ENCODE results near the gene TMCO6. TPM values are rescaled to one million over a fixed set of nuclear protein-coding genes. Genes with fewer than 3 reads are reported as not detected.
A peak's percentile ranks its signal among the peaks of the same experiment; 100 is the strongest.

TMCO6 gene
- total RNA-seq, 1 donor from 2014 or later, result 127 TPM

DNA sequence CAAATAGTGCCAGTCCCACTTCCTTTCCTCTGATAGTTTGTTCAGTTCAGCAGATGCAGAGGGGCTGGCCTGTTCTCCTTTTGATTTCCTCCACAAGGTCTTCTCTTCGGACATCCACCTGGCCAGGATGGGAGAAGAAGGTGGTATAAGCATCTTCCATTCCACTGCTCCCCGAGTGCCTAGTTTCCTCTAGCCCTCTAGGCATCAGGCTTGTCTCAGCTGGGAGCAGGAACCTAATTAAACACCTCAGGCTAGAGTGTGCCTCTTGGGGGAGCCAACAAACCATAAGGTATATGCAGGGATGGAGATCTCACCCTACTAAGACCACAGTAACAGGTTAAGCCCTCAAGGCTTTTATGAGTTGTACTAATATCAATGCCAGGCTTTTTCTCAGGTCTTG is 35.0 kb downstream of the TMCO6 start:
- no peak for TF ChIP-seq CTCF (conservative IDR thresholded peaks at IDR 0.05; ENCODE audit: low read depth, low read length)
- no peak overlapping the region for H3K4me3 ChIP-seq (ENCODE audit: low read depth, low read length)
- no peak for DNase-seq (ENCODE audit: low read depth)

DNA sequence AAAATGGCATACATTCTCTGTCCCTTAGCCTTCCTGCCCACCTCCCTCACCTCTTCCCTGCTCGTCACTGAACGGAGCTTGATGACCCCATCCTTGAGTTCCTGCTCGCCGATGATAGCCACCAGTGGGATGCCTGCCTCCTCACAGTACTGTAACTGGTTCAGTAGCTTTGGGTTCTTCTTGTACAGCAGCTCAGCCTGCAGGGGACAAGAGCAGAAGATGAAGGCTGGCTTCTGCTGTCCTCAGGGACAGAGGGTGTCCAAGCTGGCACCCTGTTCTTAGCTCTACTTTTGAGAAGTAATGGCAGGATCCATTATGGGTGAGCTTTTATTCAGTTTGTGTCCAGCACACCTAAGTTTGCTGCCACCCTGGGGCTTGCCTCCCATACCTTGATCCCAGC is 35.4 kb downstream of the TMCO6 start:
- no peak for DNase-seq (ENCODE audit: low read depth)
- TF ChIP-seq CTCF (conservative IDR thresholded peaks at IDR 0.05; ENCODE audit: low read depth, low read length), result no peak
- no peak overlapping the region for H3K4me3 ChIP-seq (ENCODE audit: low read depth, low read length)

DNA sequence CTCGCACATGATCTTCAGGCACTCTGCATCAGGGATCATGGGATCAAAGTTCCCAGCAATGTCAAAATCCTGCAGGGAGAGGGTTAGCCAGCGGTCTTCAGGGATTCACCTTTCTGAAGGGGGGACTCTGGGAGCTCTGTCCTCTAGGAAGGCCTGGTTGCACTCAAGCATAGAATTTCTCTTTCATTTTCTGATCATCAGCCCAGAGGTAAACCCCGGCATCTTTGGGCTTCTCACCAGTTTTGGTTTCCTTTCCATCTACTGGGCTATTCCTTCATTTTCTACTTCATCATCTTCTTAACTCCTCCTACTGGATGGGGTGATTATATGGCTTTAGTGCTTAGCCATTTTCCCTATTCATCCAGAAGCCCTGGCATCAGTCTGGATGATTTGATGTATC is 38.7 kb downstream of the TMCO6 start:
- no peak overlapping the region for H3K4me3 ChIP-seq (ENCODE audit: low read depth, low read length)
- no peak for TF ChIP-seq CTCF (conservative IDR thresholded peaks at IDR 0.05; ENCODE audit: low read depth, low read length)
- DNase-seq (ENCODE audit: low read depth), result no peak

GRCh38 chr5:140678993-140679392 is 39.7 kb downstream of the TMCO6 start:
- H3K4me3 ChIP-seq (ENCODE audit: low read depth, low read length), result no peak overlapping the region
- TF ChIP-seq CTCF (conservative IDR thresholded peaks at IDR 0.05; ENCODE audit: low read depth, low read length), result no peak
- DNase-seq (ENCODE audit: low read depth), result no peak

DNA sequence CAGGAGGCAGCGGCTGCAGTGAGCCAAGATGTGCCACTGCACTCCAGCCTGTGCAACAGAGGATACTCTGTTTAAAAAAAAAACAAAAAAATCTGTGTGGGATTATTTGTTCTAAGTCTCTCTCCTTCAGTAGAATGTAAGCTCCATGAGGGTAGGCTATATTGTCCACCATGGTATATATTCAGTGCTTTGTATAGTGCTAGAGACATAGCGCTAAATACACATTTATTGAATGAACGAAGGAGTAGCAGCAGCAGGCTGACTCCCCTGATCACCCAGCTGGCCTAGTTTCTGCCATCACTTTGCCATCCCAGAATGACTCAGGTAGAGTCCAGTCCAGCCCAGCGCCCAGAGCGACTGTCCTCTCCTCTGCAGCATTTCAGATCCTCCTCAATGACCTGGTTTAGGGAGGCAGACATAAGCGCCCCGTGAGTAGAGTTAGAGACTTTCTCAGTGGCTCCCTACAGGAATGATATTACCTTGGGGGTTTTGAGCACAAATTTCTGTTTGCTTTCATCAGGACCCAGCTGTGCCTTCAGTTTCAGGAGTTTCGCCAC is 51.2 kb downstream of the TMCO6 start:
- peak overlapping the region; percentile 78 for H3K4me3 ChIP-seq (ENCODE audit: low read depth, low read length)

GRCh38 chr5:140690941-140691924 is 52.0 kb downstream of the TMCO6 start, which contains the start of the genes HARS1 and HARS2:
HARS1 (minus strand) TSS chr5:140691370; CDS start chr5:140691304, 66 bp downstream.
HARS2 (plus strand) TSS chr5:140691455; CDS start chr5:140691649, 194 bp downstream.
- H3K4me3 ChIP-seq (ENCODE audit: low read depth, low read length), result peak within 1 kb of the TSS; percentile 78
- no peak for TF ChIP-seq CTCF (conservative IDR thresholded peaks at IDR 0.05; ENCODE audit: low read depth, low read length)
- peak; percentile 82 for DNase-seq (ENCODE audit: low read depth)

More for the DNA sequence above, 51.2 kb downstream of the TMCO6 start:
- no peak for DNase-seq (ENCODE audit: low read depth)
- no peak for TF ChIP-seq CTCF (conservative IDR thresholded peaks at IDR 0.05; ENCODE audit: low read depth, low read length)

Measured in epithelial cell of proximal tubule (primary cell).